Cardiac muscle cell (in vitro differentiated cells and primary cell): ENCODE data around the gene LTN1. TPM values are rescaled to one million over a fixed set of nuclear protein-coding genes. Genes with fewer than 3 reads are reported as not detected.

Experiments
- DNase-seq, 2 donors: peaks; one replicate each; pipeline versions ENCODE4 v3.0.0 to v3.0.0-alpha.2; 2010 to 2017; ENCODE audit warnings: low read depth in 1 of 2, low spot score in 1 of 2
- H3K27ac ChIP-seq: fragments of 200-600 bp; sonication (generic); 2 replicates; pipeline ENCODE4 v1.5.1; 2016
- H3K27me3 ChIP-seq: fragments of 200-600 bp; sonication (generic); 2 replicates; pipeline ENCODE4 v1.6.0; 2016; ENCODE audit warnings: control low read depth
- H3K36me3 ChIP-seq: fragments of 200-600 bp; sonication (generic); 2 replicates; pipeline ENCODE4 v1.5.1; 2016; ENCODE audit warnings: control low read depth
- H3K4me1 ChIP-seq: fragments of 200-600 bp; sonication (generic); 2 replicates; pipeline ENCODE4 v1.8.1; 2017; ENCODE audit warnings: low read depth, mild to moderate bottlenecking, mixed run types
- H3K4me3 ChIP-seq: fragments of 200-600 bp; sonication (generic); 2 replicates; pipeline ENCODE4 v1.5.1; 2016; ENCODE audit warnings: mild to moderate bottlenecking
- H3K9me3 ChIP-seq: fragments of 200-600 bp; sonication (generic); 2 replicates; pipeline ENCODE4 v1.5.1; 2017; ENCODE audit warnings: low read depth, mild to moderate bottlenecking, control low read depth
- CTCF ChIP-seq: IDR thresholded peaks from 2 replicates; pipeline ENCODE4 v1.5.1; 2012; ENCODE audit warnings: low read depth, mild to moderate bottlenecking, low read length
- polyA plus RNA-seq: library from polyadenylated mRNA; unstranded; fragments of >200 nt; fragmentation: Nextera tagmentation; extraction: Ambion mirVana; gene quantifications from 2 replicates; pipeline ENCODE4 v1.2.1, GENCODE V29; 2016
- total RNA-seq: library from RNA; depleted of rRNA; stranded (reverse); fragments of >200 nt; gene quantifications from 2 replicates; pipeline ENCODE4 v1.2.3, GENCODE V29; 2016

Gene LTN1
- total and polyA plus RNA-seq, 2 experiments from 2014 or later = 10.7 to 16.9 TPM

DNA sequence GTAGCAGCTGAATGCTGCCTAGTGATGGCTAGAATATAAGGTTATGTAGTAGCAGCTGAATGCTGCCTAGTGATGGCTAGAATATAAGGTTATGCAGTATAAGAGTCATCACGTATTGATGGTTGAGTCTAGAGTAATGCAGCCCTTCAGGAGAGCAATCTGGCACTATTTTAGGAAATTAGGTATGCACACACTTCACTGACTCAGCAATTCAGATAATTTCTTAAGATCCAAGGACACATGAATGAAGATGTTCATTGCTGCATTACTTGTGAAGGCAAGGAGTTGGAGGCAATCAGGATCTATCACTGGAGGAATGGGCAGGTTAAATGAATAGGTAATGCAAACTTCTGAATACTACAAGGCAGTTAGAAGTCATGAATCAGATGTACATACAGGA lies 13.6 kb downstream of the LTN1 start:
- H3K36me3 ChIP-seq = peaks cover 46% of the 10 kb centered on the region
- no peaks in the 10 kb centered on the region for H3K4me1 ChIP-seq
- H3K9me3 ChIP-seq = no peaks in the 10 kb centered on the region
- no peak overlapping the region for H3K4me3 ChIP-seq
- no peak for TF ChIP-seq CTCF
- no peak overlapping the region for H3K27ac ChIP-seq
- DNase-seq = no peak
- H3K27me3 ChIP-seq = no peaks in the 10 kb centered on the region

DNA sequence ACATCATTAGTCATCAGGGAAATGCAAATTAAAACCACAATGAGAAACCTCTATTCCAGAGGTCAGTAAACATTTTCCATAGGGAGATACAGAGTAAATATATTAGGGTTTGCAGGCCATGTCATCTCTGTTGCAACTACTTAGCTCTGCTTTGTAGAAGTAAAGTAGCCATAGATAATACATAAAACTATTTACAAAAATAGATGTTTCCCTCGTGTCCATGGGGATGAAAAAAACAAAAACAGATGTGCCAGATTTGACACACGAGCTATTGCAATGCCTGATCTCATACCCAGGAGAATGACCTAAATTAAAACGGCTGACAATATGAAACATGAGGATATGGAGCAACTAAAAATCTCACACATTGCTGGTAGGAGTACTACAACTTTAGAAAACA lies 17.3 kb downstream of the LTN1 start:
- no peaks in the 10 kb centered on the region for H3K27me3 ChIP-seq
- no peak overlapping the region for H3K27ac ChIP-seq
- peak in 1 of 2 donors; percentile 50 for DNase-seq
- no peaks in the 10 kb centered on the region for H3K9me3 ChIP-seq
- TF ChIP-seq CTCF = no peak
- no peak overlapping the region for H3K4me3 ChIP-seq
- no peaks in the 10 kb centered on the region for H3K4me1 ChIP-seq
- peaks cover 31% of the 10 kb centered on the region for H3K36me3 ChIP-seq

- H3K27ac ChIP-seq = no peak overlapping the region
- no peak for DNase-seq
- H3K9me3 ChIP-seq = no peaks in the 10 kb centered on the region
- no peak for TF ChIP-seq CTCF
- peaks cover 35% of the 10 kb centered on the region for H3K36me3 ChIP-seq
- H3K27me3 ChIP-seq = no peaks in the 10 kb centered on the region
- no peaks in the 10 kb centered on the region for H3K4me1 ChIP-seq
- H3K4me3 ChIP-seq = no peak overlapping the region
Observed at GRCh38 chr21:28974531-28975227, 18.0 kb downstream of the LTN1 start.

DNA sequence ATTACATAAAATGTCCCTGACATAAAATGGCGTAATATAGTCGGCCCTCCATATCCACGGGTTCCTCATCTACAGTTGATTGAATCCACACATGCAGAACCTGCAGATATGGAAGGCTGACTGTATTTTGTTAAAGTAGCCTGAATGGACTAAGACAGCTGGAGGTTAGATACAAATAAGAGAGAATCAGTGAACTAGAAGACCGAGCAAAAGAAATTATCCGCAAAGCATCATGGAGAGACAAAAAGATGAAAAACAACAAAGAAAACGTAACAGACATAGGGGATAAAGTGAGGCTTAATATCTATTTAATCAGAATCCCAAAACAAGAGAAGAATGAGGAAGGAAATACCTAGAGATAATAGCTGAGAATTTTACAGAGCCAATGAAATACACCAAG lies 20.3 kb downstream of the LTN1 start:
- Histone ChIP-seq H3K27me3 (no peaks in the 10 kb centered on the region), H3K4me1 (no peaks in the 10 kb centered on the region), H3K9me3 (no peaks in the 10 kb centered on the region), H3K4me3 (no peak overlapping the region), H3K36me3 (peaks cover 41% of the 10 kb centered on the region), H3K27ac (no peak overlapping the region)
- no peak for TF ChIP-seq CTCF
- DNase-seq = no peak

GRCh38 chr21:28971171-28971570 lies 21.5 kb downstream of the LTN1 start:
- H3K27ac ChIP-seq = no peak overlapping the region
- H3K4me3 ChIP-seq = no peak overlapping the region
- H3K9me3 ChIP-seq = no peaks in the 10 kb centered on the region
- no peaks in the 10 kb centered on the region for H3K4me1 ChIP-seq
- no peaks in the 10 kb centered on the region for H3K27me3 ChIP-seq
- TF ChIP-seq CTCF = no peak
- DNase-seq = no peak
- H3K36me3 ChIP-seq = peaks cover 53% of the 10 kb centered on the region
